ENCODE results near the gene NELL1.
A peak's percentile ranks its signal among the peaks of the same experiment; 100 is the strongest.

NELL1 gene

GRCh38 chr11:20638074-20638473, 31.3 kb upstream of the NELL1 start:
- Histone ChIP-seq H3K4me3 (ENCODE audit: low read depth, low read length) (no peak overlapping the region), H3K27ac (no peak overlapping the region), H3K27me3 (replicated peaks) (no peaks in the 10 kb centered on the region), H3K36me3 (replicated peaks) (no peaks in the 10 kb centered on the region)
- in situ Hi-C loops (cut with HindIII; ENCODE audit: low pct_ligation_motif_present, low sequenced_read_pairs), result no loop called here
- DNase-seq, result no peak
- TF ChIP-seq, protein P1, sequence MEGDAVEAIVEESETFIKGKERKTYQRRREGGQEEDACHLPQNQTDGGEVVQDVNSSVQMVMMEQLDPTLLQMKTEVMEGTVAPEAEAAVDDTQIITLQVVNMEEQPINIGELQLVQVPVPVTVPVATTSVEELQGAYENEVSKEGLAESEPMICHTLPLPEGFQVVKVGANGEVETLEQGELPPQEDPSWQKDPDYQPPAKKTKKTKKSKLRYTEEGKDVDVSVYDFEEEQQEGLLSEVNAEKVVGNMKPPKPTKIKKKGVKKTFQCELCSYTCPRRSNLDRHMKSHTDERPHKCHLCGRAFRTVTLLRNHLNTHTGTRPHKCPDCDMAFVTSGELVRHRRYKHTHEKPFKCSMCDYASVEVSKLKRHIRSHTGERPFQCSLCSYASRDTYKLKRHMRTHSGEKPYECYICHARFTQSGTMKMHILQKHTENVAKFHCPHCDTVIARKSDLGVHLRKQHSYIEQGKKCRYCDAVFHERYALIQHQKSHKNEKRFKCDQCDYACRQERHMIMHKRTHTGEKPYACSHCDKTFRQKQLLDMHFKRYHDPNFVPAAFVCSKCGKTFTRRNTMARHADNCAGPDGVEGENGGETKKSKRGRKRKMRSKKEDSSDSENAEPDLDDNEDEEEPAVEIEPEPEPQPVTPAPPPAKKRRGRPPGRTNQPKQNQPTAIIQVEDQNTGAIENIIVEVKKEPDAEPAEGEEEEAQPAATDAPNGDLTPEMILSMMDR (IDR thresholded peaks at IDR 0.05; ENCODE audit: low read depth, low read length, missing control alignments), result no peak

GRCh38 chr11:20639688-20640087, 29.7 kb upstream of the NELL1 start:
- Histone ChIP-seq H3K4me3 (ENCODE audit: low read depth, low read length) (no peak overlapping the region), H3K36me3 (replicated peaks) (no peaks in the 10 kb centered on the region), H3K27me3 (replicated peaks) (no peaks in the 10 kb centered on the region), H3K27ac (no peak overlapping the region)
- TF ChIP-seq, protein P1 (IDR thresholded peaks at IDR 0.05; ENCODE audit: low read depth, low read length, missing control alignments), result no peak
- in situ Hi-C loops (cut with HindIII; ENCODE audit: low pct_ligation_motif_present, low sequenced_read_pairs), result no loop called here
- DNase-seq, result no peak

DNA sequence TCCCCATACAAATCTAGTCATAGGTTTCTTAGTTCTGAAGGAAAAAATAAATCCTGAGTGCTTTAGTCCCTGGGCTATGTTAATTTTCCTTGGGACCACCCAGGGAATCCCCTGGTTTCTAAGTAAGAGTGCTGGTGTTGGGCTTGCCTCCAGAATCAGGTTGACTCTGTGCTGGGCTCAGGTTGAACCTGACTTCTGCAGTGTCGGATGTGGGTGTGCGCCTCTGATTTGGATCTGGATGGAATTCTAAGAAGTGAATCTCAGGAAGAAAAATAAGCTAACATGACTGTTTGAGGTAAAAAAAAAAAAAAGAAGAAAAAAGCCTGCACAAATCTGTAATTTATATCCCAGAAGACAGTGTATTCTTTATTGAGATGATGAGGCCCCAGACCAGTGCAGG, 29.0 kb upstream of the NELL1 start:
- H3K36me3 ChIP-seq (replicated peaks), result no peaks in the 10 kb centered on the region
- TF ChIP-seq, protein P1 (IDR thresholded peaks at IDR 0.05; ENCODE audit: low read depth, low read length, missing control alignments), result no peak
- H3K27me3 ChIP-seq (replicated peaks), result no peaks in the 10 kb centered on the region
- no peak overlapping the region for H3K27ac ChIP-seq
- H3K4me3 ChIP-seq (ENCODE audit: low read depth, low read length), result no peak overlapping the region
- in situ Hi-C loops (cut with HindIII; ENCODE audit: low pct_ligation_motif_present, low sequenced_read_pairs), result no loop called here
- DNase-seq, result no peak

- TF ChIP-seq, protein P1 (IDR thresholded peaks at IDR 0.05; ENCODE audit: low read depth, low read length, missing control alignments), result no peak
- Histone ChIP-seq H3K27ac (no peak overlapping the region), H3K4me3 (ENCODE audit: low read depth, low read length) (no peak overlapping the region), H3K27me3 (replicated peaks) (no peaks in the 10 kb centered on the region), H3K36me3 (replicated peaks) (no peaks in the 10 kb centered on the region)
- in situ Hi-C loops (cut with HindIII; ENCODE audit: low pct_ligation_motif_present, low sequenced_read_pairs), result no loop called here
- no peak for DNase-seq
Measured at GRCh38 chr11:20644360-20644759, 25.0 kb upstream of the NELL1 start.

- no peaks in the 10 kb centered on the region for H3K27me3 ChIP-seq (replicated peaks)
- no peak overlapping the region for H3K4me3 ChIP-seq (ENCODE audit: low read depth, low read length)
- TF ChIP-seq, protein P1 (IDR thresholded peaks at IDR 0.05; ENCODE audit: low read depth, low read length, missing control alignments), result peak; percentile 87
- in situ Hi-C loops (cut with HindIII; ENCODE audit: low pct_ligation_motif_present, low sequenced_read_pairs), result no loop called here
- peak; percentile 45 for DNase-seq
- no peak overlapping the region for H3K27ac ChIP-seq
- H3K36me3 ChIP-seq (replicated peaks), result no peaks in the 10 kb centered on the region
Measured at GRCh38 chr11:20647976-20648565, 21.3 kb upstream of the NELL1 start.

All from brain microvascular endothelial cell (primary cell).